Measurements from ENCODE around the gene ZNF362.

GRCh38 chr1:33297911-33298622 lies 41.8 kb downstream of the ZNF362 start:
- no peak for TF ChIP-seq EZH2phosphoT487 (IDR thresholded peaks at IDR 0.05; ENCODE audit: insufficient read depth, low read depth)
- TF ChIP-seq EZH2 (IDR thresholded peaks at IDR 0.05; ENCODE audit: insufficient read depth, poor library complexity, severe bottlenecking) = no peak
